Measurements from ENCODE around the gene NEU3.
"Not testable (repeated sequence)": the region's sequence is repeated elsewhere in the genome, so short reads cannot be mapped to it uniquely, and the experiment has no call there.

Gene NEU3

DNA sequence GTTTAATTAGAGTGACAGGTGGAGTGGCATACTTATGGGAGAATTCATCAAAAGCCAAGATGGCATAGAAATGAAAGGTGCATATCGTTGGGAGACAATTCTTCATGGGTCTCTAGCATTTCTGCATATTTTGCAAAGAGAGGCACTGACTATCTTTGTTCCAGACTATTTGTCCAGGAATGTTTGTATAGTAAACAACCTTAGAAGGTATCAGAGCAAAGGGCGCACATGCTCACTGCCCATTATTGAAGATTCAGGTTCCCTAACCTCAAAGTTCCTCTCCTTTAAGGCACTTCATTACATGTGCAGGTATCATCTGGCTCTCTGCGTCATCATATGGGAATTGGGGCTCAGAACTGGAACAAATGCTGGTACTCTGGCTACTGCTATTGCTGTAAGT lies 4.7 kb upstream of the NEU3 start:
- DNase-seq (ENCODE audit: low read depth), result no peak

DNA sequence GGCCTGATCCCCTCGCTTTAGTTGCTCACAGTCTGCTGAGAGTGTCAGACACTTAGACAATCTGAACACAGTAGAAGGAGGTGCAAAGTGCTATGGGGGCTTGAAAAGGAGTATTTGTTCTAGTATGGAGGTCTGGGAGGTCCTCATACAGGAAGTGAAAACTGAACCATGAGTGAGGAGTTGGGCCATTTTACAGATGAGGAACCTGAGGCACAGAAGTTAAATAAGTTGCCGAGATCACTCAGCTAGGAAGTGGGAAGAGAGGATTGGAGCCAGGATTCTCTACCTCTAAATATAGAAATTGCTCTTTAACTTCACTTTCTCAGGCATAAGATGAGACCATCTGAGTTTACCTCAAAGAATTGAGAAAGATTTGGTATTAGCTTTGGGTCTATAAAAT lies 4.0 kb upstream of the NEU3 start:
- DNase-seq (ENCODE audit: low read depth), result no peak

- DNase-seq (ENCODE audit: low read depth), result no peak
These were observed 516 bp downstream of the NEU3 start for GRCh38 chr11:74989260-74989638.

DNA sequence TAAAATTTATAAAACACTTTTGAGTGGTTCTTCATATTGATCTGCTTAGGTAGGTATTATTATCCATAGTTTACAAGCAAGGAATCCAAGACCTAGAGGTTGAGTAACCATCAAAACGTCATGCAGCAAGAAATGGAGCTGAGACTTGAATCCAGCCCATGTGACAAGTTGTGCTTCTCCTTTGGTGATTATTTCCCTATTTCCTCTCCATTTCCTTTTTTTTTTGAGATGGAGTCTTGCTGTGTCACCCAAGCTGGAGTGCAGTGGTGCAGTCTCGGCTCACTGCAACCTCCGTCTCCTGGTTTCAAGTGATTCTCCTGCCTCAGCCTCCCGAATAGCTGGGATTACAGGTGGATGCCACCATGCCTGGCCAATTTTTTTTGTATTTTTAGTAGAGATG lies 1.4 kb downstream of the NEU3 start:
- DNase-seq (ENCODE audit: low read depth), result not testable (repeated sequence)

GRCh38 chr11:74990941-74991340 lies 2.2 kb downstream of the NEU3 start:
- no peak for DNase-seq (ENCODE audit: low read depth)

- DNase-seq (ENCODE audit: low read depth), result no peak
These were observed 4.1 kb downstream of the NEU3 start for GRCh38 chr11:74992852-74993251.

GRCh38 chr11:75000975-75001354 lies 12.2 kb downstream of the NEU3 start:
- no peak for DNase-seq (ENCODE audit: low read depth)

DNA sequence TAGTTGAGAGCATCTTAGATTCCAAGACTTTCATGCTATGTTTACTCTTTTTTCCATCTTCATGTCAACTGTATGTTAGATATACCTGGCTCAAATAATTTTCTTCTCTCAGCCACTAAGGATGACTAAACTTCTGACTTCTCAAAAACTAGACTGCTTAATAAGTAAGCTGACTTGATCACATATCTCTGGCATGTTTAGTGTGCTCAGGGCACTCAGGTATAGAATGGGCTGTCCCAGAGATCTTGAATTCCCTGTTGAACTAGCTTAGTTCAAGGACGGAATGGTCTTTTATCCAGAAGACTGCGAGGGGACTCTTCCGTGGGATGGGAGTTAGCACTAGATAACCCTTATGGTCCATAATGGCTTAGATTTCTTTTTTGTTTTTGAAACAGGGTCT lies 13.0 kb downstream of the NEU3 start:
- no peak for DNase-seq (ENCODE audit: low read depth)

GRCh38 chr11:75002516-75002915 lies 13.8 kb downstream of the NEU3 start:
- no peak for DNase-seq (ENCODE audit: low read depth)

DNA sequence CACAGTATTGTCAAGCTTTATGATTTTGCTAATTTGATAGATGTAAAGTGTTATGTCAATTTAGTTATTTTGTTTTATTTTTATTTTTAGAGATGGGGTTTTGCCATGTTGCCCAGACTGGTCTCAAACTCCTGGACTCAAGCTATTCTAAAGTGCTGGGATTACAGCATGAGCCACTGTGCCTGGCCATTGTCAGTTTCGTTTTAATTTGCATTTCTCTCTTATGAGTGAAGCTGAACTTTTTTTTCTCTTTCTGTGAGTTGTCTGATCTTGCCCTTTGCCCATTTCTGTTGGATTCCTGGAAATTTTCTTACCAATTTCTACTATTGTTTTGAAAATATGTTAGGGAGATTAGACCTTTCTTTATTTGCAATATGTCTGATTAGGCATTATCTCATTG lies 15.5 kb downstream of the NEU3 start:
- no peak for DNase-seq (ENCODE audit: low read depth)

DNA sequence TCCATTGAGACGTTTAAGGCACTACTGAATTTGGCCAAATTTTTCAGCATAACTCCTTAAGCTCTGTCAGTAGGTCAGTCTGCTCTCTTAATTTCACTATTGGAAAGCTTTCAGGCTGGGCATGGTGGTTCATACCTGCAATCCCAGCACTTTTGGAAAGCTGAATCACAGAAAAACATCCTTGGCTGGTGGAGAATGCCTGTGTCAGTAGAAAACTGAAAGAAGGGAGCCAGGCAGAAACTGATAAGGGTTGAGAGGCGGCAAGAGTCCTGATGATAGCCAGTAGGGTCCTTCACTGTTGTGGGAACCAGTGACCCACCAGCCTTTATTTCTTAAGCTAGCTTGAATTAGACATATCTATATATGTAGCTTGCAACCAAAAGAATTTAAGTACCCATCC lies 22.6 kb downstream of the NEU3 start:
- DNase-seq (ENCODE audit: low read depth), result no peak

DNA sequence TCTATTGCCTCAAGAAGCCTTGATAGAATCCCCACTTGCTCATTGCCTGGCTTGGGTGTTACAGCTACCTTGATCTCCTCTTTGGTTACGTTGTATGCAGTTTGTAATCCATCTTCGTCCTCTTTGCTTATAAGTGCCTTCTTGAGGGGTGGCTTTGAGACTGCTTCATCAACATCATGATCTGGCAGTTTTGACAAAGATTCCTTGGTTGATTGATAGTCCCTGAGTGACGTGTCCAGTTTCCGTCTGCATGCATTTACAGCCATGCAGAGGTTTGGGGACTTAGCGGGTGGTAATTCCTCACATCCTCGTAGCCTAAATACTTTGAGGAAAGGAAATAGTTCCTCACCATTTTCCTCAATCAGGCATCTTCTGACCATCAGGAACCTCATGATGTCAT lies 23.1 kb downstream of the NEU3 start:
- no peak for DNase-seq (ENCODE audit: low read depth)

GRCh38 chr11:75013051-75013450 lies 24.3 kb downstream of the NEU3 start:
- DNase-seq (ENCODE audit: low read depth), result no peak

DNA sequence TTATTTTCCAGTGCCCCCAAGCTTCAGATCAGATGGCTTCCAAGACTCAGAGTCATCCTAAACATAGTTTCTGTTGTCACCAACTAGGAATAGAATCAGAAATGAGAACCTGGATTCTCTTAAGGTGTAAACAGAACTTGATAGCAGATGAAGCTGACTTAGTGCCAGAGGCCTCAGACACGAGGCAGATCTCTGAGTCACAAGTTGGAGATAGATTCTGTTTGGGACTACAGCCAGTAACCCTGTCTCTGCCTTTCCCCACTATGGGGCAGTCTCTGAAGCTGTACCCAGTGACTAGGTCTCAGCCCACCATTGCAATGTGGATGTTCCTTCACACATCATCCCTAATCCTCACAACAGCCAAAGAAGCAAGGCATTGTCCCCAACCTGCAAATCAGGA lies 25.4 kb downstream of the NEU3 start:
- DNase-seq (ENCODE audit: low read depth), result no peak

DNA sequence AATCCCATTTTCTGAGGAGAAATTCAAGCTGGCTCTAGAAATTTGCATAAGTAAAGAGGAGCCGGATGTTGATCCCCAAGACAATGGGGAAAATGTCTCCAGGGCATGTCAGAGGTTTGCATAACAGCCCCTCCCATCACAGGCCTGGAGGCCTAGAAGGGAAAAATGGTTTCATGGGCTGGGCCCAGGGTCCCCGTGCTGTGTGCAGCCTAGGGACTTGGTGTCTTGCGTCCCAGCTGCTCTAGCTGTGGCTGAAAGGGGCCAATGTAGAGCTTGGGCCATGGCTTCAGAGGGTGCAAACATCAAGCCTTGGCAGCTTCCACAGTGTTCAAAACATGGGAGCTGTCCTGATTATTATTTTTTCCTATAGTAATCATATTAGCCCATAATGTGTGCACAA lies 30.5 kb downstream of the NEU3 start:
- DNase-seq (ENCODE audit: low read depth), result not testable (repeated sequence)

DNA sequence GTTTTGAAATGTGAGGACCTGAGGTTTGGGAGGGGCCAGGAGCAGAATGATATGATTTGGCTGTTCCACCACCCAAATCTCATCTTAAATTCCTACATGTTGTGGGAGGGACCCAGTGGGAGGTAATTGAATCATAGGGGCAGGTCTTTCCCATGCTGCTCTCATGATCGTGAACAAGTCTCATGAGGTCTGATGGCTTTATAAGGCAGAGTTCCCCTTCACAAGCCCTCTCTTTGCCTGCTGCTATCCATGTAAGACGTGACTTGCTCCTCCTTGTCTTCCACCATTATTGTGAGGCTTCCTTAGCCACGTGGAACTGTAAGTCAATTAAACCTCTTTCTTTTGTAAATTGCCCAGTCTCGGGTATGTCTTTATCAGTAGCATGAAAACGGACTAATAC lies 31.6 kb downstream of the NEU3 start:
- not testable (repeated sequence) for DNase-seq (ENCODE audit: low read depth)

GRCh38 chr11:75022296-75022695 lies 33.6 kb downstream of the NEU3 start:
- DNase-seq (ENCODE audit: low read depth), result no peak

DNA sequence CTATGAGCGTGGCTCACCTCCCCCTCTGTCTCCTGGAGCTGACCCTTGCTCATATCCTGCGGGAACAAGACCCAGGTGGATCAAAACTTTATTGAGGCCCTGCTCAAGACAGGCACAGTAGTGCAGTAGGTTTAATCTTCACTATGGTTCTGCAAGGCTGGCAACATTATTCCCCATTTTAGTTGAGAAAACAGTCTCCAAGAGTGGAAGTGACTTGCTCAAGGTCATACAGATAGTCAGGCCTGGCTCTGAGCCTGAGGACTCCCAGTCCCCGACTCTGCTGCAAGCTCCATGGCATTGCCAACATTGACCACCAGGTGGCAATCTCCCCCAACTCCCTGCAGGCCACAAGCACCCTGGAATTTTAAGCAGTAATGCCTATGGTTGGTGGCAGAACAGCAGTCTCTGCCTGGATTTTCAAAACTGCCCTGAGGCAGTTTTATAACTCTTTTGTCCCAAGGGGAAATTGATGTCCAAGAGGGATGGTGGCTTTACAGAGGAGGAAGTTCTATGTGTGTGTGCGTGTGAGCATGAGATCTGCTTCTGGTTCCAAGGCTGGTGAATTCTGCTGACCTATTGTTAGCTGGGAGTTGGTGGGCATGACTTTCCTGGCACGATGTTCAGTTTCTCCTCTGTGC lies 34.1 kb downstream of the NEU3 start:
- DNase-seq (ENCODE audit: low read depth), result peak; percentile 68

- no peak for DNase-seq (ENCODE audit: low read depth)
These were observed 34.8 kb downstream of the NEU3 start for GRCh38 chr11:75023446-75024067.

- no peak for DNase-seq (ENCODE audit: low read depth)
These were observed 35.3 kb downstream of the NEU3 start for GRCh38 chr11:75024068-75024449.

DNA sequence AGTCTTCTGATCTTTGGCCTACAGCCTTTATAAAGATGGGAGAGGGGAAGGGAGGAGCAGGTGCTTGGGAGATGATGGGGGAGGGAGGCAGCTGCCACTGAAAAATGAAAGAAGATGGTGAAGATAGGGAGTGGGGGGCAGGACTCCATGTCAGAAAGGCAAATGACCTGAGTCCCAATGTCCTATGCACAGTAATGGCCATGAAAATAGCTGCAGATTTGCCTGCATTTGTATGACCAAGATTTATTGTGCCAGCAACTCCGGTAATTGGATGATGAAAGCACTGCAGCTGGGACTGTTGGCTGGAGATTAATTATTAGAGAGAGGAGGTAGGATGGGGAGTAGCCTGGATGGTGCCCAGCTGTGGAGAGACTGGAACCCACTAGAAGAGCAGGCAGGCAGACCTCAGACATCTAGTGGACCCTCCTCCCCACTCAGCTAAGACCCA lies 36.1 kb downstream of the NEU3 start:
- DNase-seq (ENCODE audit: low read depth), result no peak

DNA sequence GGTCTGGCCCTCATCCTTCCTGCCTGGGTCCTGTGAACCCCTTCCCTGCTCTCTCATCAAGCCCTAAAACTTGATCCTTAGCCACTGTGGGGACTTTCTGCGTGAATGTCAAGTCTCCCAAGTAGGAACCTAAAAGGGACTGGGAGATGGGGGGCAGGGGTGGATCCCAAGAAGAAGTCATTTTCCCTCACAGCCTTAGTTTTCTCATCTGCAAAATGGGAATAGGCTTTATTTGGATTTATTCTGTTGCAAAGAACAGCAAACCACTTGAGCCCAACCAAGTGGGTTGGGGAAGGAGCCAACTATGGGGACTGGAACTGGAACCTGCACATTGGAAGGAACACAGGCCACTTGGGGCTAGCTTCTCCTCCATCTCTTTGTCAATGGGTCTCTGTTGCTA lies 36.8 kb downstream of the NEU3 start:
- no peak for DNase-seq (ENCODE audit: low read depth)

GRCh38 chr11:75028321-75028720 lies 39.6 kb downstream of the NEU3 start:
- DNase-seq (ENCODE audit: low read depth), result no peak

DNA sequence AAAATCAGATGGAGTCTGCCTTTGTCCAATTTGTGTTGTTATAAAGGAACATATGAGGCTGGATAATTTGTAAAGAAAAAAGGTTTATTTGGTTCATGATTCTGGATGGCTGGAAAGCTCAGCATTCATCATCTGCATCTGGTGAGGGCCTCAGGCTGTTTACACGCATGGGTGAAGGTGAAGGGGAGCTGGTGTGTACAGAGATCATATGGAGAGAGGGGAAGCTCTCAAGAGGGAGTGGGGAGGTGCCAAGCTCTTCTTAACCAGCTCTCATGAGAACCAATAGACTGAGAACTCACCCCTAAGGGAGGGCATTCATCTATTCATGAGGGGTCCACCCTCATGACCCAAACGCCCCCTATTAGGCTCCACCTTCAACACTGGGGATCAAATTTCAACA lies 40.0 kb downstream of the NEU3 start:
- DNase-seq (ENCODE audit: low read depth), result no peak
